H9 (cell line): ENCODE data around the gene ANKRD50. TPM values are rescaled to one million over a fixed set of nuclear protein-coding genes. Genes with fewer than 3 reads are reported as not detected.

ENCODE experiments used
- DNase-seq: peaks from one replicate; pipeline ENCODE4 v3.0.0-alpha.2; 2017
- H2AFZ ChIP-seq: one replicate; pipeline ENCODE4 v1.6.1; 2013; ENCODE audit warnings: mild to moderate bottlenecking, low read length, control low read depth, moderate library complexity
- H2AK5ac ChIP-seq: 2 replicates; pipeline ENCODE4 v1.6.1; 2013; ENCODE audit warnings: low read length, control low read depth, mixed read lengths; ENCODE audit not compliant: insufficient read length
- H2BK120ac ChIP-seq: one replicate; pipeline ENCODE4 v1.6.1; 2013; ENCODE audit warnings: low read depth, mild to moderate bottlenecking, low read length, control low read depth, inconsistent platforms; ENCODE audit not compliant: poor library complexity, severe bottlenecking
- H2BK12ac ChIP-seq: 2 replicates; pipeline ENCODE4 v1.6.1; 2013; ENCODE audit warnings: low read length, control low read depth, mixed read lengths, low read depth; ENCODE audit not compliant: insufficient read length
- H2BK15ac ChIP-seq: 2 replicates; pipeline ENCODE4 v1.6.1; 2013; ENCODE audit warnings: low read depth, low read length, control low read depth
- H2BK20ac ChIP-seq: one replicate; pipeline ENCODE4 v1.6.1; 2013; ENCODE audit warnings: low read depth, mild to moderate bottlenecking, low read length, control low read depth, inconsistent platforms; ENCODE audit not compliant: poor library complexity, severe bottlenecking
- H2BK5ac ChIP-seq: 2 replicates; pipeline ENCODE4 v1.6.1; 2013; ENCODE audit warnings: low read length, control low read depth, mixed read lengths; ENCODE audit not compliant: insufficient read length
- H3K14ac ChIP-seq: 2 replicates; pipeline ENCODE4 v1.6.1; 2013; ENCODE audit warnings: low read length, control low read depth; ENCODE audit not compliant: insufficient read depth
- H3K18ac ChIP-seq: 2 replicates; pipeline ENCODE4 v1.6.1; 2013; ENCODE audit warnings: low read depth, mild to moderate bottlenecking, mixed read lengths, low read length, control low read depth; ENCODE audit not compliant: insufficient read length
- H3K23ac ChIP-seq: 2 replicates; pipeline ENCODE4 v1.6.1; 2013; ENCODE audit warnings: low read length, control low read depth, mixed read lengths, low read depth; ENCODE audit not compliant: insufficient read length
- H3K23me2 ChIP-seq: 2 replicates; pipeline ENCODE4 v1.6.1; 2013; ENCODE audit warnings: low read depth, mild to moderate bottlenecking, mixed read lengths, low read length, control low read depth; ENCODE audit not compliant: insufficient read length, poor library complexity, severe bottlenecking
- H3K27ac ChIP-seq: 2 replicates; pipeline ENCODE4 v1.5.1; 2013; ENCODE audit warnings: low read length, control low read depth, mixed read lengths, low read depth; ENCODE audit not compliant: insufficient read length
- H3K27me3 ChIP-seq: 2 replicates; pipeline ENCODE4 v1.6.1; 2013; ENCODE audit warnings: low read length, control low read depth, inconsistent platforms; ENCODE audit not compliant: insufficient read depth
- H3K4ac ChIP-seq: 2 replicates; pipeline ENCODE4 v1.6.1; 2013; ENCODE audit warnings: low read depth, mild to moderate bottlenecking, control low read depth, inconsistent platforms, low read length, moderate library complexity
- H3K4me1 ChIP-seq: 2 replicates; pipeline ENCODE4 v1.6.1; 2013; ENCODE audit warnings: low read length, control low read depth, inconsistent platforms; ENCODE audit not compliant: insufficient read depth
- H3K4me2 ChIP-seq: 2 replicates; pipeline ENCODE4 v1.6.1; 2013; ENCODE audit warnings: low read length, control low read depth, mixed read lengths; ENCODE audit not compliant: insufficient read length, insufficient read depth
- H3K56ac ChIP-seq: 2 replicates; pipeline ENCODE4 v1.6.1; 2013; ENCODE audit warnings: low read depth, mild to moderate bottlenecking, mixed read lengths, low read length, control low read depth; ENCODE audit not compliant: insufficient read length
- H3K79me1 ChIP-seq: 2 replicates; pipeline ENCODE4 v1.6.1; 2013; ENCODE audit warnings: low read depth, mild to moderate bottlenecking, moderate library complexity, low read length, control low read depth, inconsistent platforms; ENCODE audit not compliant: insufficient read depth, poor library complexity, severe bottlenecking
- H3K79me2 ChIP-seq: 2 replicates; pipeline ENCODE4 v1.6.1; 2013; ENCODE audit warnings: low read length, control low read depth, inconsistent platforms; ENCODE audit not compliant: insufficient read depth
- H3K9ac ChIP-seq: 2 replicates; pipeline ENCODE4 v1.6.1; 2013; ENCODE audit warnings: low read length, control low read depth, mixed read lengths; ENCODE audit not compliant: insufficient read length; ENCODE audit errors: extremely low read depth
- H3K9me3 ChIP-seq: one replicate; pipeline ENCODE4 v1.6.1; 2013; ENCODE audit warnings: low read depth, low read length, inconsistent platforms; ENCODE audit not compliant: control insufficient read depth
- H3T11ph ChIP-seq: one replicate; pipeline ENCODE4 v1.6.1; 2013; ENCODE audit warnings: mild to moderate bottlenecking, low read length, control low read depth, inconsistent platforms
- H4K20me1 ChIP-seq: one replicate; pipeline ENCODE4 v1.6.1; 2013; ENCODE audit not compliant: control insufficient read depth, insufficient read length, insufficient read depth
- H4K5ac ChIP-seq: 2 replicates; pipeline ENCODE4 v1.6.1; 2013; ENCODE audit warnings: low read depth, mild to moderate bottlenecking, mixed read lengths, low read length, control low read depth; ENCODE audit not compliant: insufficient read length
- H4K8ac ChIP-seq: replicated peaks from 2 replicates; pipeline ENCODE4 v1.6.1; 2013; ENCODE audit warnings: low read length, control low read depth, mixed read lengths, low read depth; ENCODE audit not compliant: insufficient read length
- H4K91ac ChIP-seq: 2 replicates; pipeline ENCODE4 v1.6.1; 2013; ENCODE audit warnings: low read depth, mild to moderate bottlenecking, moderate library complexity, mixed read lengths, low read length, control low read depth; ENCODE audit not compliant: insufficient read length
- H3K27ac Mint-ChIP-seq, 3 experiments: 2 replicates in 2 of 3; 3 replicates in 1 of 3; pipeline ENCODE4 v1.8.0; 2020 to 2021; ENCODE audit warnings: mixed read lengths in 3 of 3, mild to moderate bottlenecking in 1 of 3, moderate library complexity in 1 of 3
- H3K27me3 Mint-ChIP-seq: 2 replicates; pipeline ENCODE4 v1.8.0; 2021; ENCODE audit warnings: low read depth, mild to moderate bottlenecking, moderate library complexity, mixed read lengths
- H3K36me3 Mint-ChIP-seq, 3 experiments: 2 replicates in 2 of 3; 3 replicates in 1 of 3; pipeline ENCODE4 v1.8.0; 2020 to 2021; ENCODE audit warnings: low read depth in 3 of 3, mixed read lengths in 3 of 3; ENCODE audit not compliant: insufficient read depth in 1 of 3
- H3K4me1 Mint-ChIP-seq, 2 experiments: 2 replicates each; pipeline ENCODE4 v1.8.0; 2020; ENCODE audit warnings: mixed read lengths in 2 of 2
- H3K4me3 Mint-ChIP-seq, 2 experiments: 2 replicates in 1 of 2; 3 replicates in 1 of 2; pipeline ENCODE4 v1.8.0; 2020 to 2021; ENCODE audit warnings: mild to moderate bottlenecking in 2 of 2, mixed read lengths in 2 of 2, moderate library complexity in 1 of 2
- H3K9me3 Mint-ChIP-seq, 2 experiments: 2 replicates in 1 of 2; 3 replicates in 1 of 2; pipeline ENCODE4 v1.8.0; 2020; ENCODE audit warnings: mild to moderate bottlenecking in 2 of 2, mixed read lengths in 2 of 2, moderate library complexity in 1 of 2
- total RNA-seq: library from RNA; stranded (reverse); gene quantifications from 2 replicates; pipeline ENCODE4 v1.2.1, GENCODE V29; 2021
- TF ChIP-seq, protein P1 (sequence below): fragments of 200-600 bp; sonication (generic); conservative IDR thresholded peaks from 3 replicates; pipeline ENCODE4 v1.8.0; 2021; ENCODE audit warnings: antibody characterized with exemption, mild to moderate bottlenecking

ANKRD50 gene
- total RNA-seq, 1 experiment from 2014 or later: 30.1 TPM

DNA sequence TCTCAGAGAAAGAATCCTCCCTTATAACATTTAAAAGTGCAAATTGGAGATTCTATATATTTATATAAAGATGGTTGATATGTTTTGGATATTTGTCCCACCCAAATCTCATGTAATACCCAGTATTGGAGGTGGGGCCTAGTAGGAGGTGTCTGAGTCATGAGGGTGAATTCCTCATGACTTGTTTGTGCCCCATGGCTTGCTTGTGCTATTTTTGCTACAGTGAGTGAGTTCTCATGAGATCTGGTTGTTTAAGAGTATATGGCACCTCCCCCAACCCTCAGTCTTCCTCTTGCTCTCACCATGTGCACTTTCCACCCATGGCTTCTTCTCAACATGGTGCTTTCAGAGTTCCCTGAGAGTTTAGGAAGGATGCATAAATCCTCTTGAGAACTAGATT is 9.5 kb upstream of the ANKRD50 start:
- Histone ChIP-seq H2BK12ac (no peak overlapping the region), H3K23me2 (no peaks in the 10 kb centered on the region), H3K4ac (no peak overlapping the region), H2BK120ac (no peak overlapping the region), H4K5ac (no peak overlapping the region), H3K56ac (no peak overlapping the region), H3K23ac (no peak overlapping the region), H4K8ac (no peak overlapping the region), H3K14ac (no peak overlapping the region), H3K79me2 (no peaks in the 10 kb centered on the region), H2BK15ac (no peak overlapping the region), H3K9me3 (no peaks in the 10 kb centered on the region), H2AK5ac (no peak overlapping the region), H4K91ac (no peak overlapping the region), H3K9ac (no peak overlapping the region), H3K4me1 (no peaks in the 10 kb centered on the region), H3T11ph (no peak overlapping the region), H2BK20ac (no peak overlapping the region), H3K4me2 (no peak overlapping the region), H3K27ac (no peak overlapping the region), H2BK5ac (no peak overlapping the region), H3K79me1 (no peaks in the 10 kb centered on the region), H3K18ac (no peak overlapping the region), H3K27me3 (no peaks in the 10 kb centered on the region), H2AFZ (no peak overlapping the region), H4K20me1 (no peaks in the 10 kb centered on the region)
- Mint-ChIP-seq H3K36me3 (peaks cover 0 to 5% (median 0%) of the 10 kb centered on the region in 3 experiments; a peak in 1 of 7 replicates), H3K4me1 (no peaks in the 10 kb centered on the region), H3K4me3 (no peak overlapping the region), H3K27me3 (no peaks in the 10 kb centered on the region), H3K27ac (no peak overlapping the region), H3K9me3 (no peaks in the 10 kb centered on the region)
- TF ChIP-seq, protein P1, sequence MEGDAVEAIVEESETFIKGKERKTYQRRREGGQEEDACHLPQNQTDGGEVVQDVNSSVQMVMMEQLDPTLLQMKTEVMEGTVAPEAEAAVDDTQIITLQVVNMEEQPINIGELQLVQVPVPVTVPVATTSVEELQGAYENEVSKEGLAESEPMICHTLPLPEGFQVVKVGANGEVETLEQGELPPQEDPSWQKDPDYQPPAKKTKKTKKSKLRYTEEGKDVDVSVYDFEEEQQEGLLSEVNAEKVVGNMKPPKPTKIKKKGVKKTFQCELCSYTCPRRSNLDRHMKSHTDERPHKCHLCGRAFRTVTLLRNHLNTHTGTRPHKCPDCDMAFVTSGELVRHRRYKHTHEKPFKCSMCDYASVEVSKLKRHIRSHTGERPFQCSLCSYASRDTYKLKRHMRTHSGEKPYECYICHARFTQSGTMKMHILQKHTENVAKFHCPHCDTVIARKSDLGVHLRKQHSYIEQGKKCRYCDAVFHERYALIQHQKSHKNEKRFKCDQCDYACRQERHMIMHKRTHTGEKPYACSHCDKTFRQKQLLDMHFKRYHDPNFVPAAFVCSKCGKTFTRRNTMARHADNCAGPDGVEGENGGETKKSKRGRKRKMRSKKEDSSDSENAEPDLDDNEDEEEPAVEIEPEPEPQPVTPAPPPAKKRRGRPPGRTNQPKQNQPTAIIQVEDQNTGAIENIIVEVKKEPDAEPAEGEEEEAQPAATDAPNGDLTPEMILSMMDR: no peak
- DNase-seq: no peak
